ENCODE data around the gene ISCU.
"Not testable (repeated sequence)": the region's sequence is repeated elsewhere in the genome, so short reads cannot be mapped to it uniquely, and the experiment has no call there.

ISCU gene

GRCh38 chr12:108605690-108606406 lies 43.5 kb downstream of the ISCU start:
- no peak for DNase-seq

GRCh38 chr12:108606492-108606891 lies 44.1 kb downstream of the ISCU start:
- no peak for DNase-seq

GRCh38 chr12:108607981-108608600 lies 45.7 kb downstream of the ISCU start:
- DNase-seq, result no peak

GRCh38 chr12:108608616-108609015 lies 46.2 kb downstream of the ISCU start:
- DNase-seq, result no peak

GRCh38 chr12:108609537-108610335 lies 47.3 kb downstream of the ISCU start:
- no peak for DNase-seq

- no peak for DNase-seq
Measured at GRCh38 chr12:108610336-108610815, 48.0 kb downstream of the ISCU start.

GRCh38 chr12:108610856-108611605 lies 48.6 kb downstream of the ISCU start:
- DNase-seq, result no peak

- peak; percentile 63 for DNase-seq
Measured at GRCh38 chr12:108611884-108612415, 49.6 kb downstream of the ISCU start.

- DNase-seq, result no peak
Measured at GRCh38 chr12:108612788-108613282, 50.4 kb downstream of the ISCU start.

- no peak for DNase-seq
Measured at GRCh38 chr12:108613548-108613947, 51.2 kb downstream of the ISCU start.

GRCh38 chr12:108614041-108614440 lies 51.6 kb downstream of the ISCU start:
- no peak for DNase-seq

- no peak for DNase-seq
Measured at GRCh38 chr12:108614639-108615038, 52.2 kb downstream of the ISCU start.

- no peak for DNase-seq
Measured at GRCh38 chr12:108615918-108616317, 53.5 kb downstream of the ISCU start.

- no peak for DNase-seq
Measured at GRCh38 chr12:108616359-108616758, 54.0 kb downstream of the ISCU start.

GRCh38 chr12:108616941-108617858 lies 54.8 kb downstream of the ISCU start:
- peak; percentile 95 for DNase-seq

GRCh38 chr12:108618079-108618952 lies 55.9 kb downstream of the ISCU start:
- DNase-seq, result peak; percentile 65

GRCh38 chr12:108618953-108619274 lies 56.5 kb downstream of the ISCU start:
- DNase-seq, result not testable (repeated sequence)

Data from CD4-positive, alpha-beta T cell treated with Interleukin-4 for 4 hours (primary cell).